HL-60/S4 (cell line): ENCODE data around the gene CTBP2.

Source experiments
- in situ Hi-C: fragments of 300-500 bp; cut with MboI; formaldehyde crosslinking; loops from 2 replicates; pipeline ENCODE4 v1.14.3; 2022; ENCODE audit warnings: low sequenced_read_pairs

Gene CTBP2

DNA sequence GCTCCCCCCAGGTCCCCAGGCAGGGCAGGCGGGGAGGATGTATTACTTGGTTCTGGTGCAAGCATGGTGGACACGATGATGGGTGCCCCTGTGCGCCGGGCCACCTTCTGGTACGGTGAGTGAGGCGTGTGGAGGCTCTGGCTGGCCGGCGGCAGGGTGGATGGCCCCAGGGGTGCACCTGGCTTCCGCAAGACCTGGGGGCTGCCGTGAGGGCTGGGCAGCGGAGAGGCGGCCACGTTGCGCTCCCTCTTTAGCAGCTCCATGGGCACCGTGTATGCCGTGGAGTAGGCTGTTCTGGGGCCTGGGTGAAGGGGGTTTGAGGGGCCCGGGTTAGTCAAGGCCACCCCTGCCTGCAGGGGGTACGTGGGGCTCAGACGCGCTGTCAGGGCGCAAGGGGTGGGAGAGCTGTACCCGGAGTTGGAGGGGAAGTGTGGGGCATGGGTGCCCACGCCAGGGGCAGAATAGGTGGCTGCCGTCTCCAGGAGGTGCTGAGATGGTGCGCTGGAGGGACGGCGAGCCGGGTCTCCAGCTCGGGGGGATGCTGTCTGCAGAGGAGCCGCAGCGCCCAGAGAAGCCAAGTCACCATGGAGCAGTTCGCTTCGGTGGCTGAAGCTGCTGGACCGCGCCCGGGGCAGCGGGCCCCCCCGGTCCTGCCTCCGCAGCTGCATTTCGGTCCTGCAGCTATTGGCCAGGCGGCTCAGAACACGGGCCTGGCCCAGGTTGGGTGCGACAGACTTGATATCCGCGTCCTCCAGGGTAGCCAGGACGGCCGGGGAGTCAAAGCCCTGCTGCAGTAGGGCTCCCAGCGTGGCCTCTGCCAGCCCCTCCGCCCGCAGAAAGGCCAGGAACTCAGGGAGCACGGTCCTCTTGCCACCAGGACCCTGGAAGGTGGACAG lies 134.1 kb downstream of the CTBP2 start:
- in situ Hi-C loops, result no loop called here

- in situ Hi-C loops, result no loop called here
Measured at GRCh38 chr10:125025341-125025740, 135.0 kb downstream of the CTBP2 start.

GRCh38 chr10:125024497-125025234 lies 135.7 kb downstream of the CTBP2 start:
- in situ Hi-C loops, result no loop called here

DNA sequence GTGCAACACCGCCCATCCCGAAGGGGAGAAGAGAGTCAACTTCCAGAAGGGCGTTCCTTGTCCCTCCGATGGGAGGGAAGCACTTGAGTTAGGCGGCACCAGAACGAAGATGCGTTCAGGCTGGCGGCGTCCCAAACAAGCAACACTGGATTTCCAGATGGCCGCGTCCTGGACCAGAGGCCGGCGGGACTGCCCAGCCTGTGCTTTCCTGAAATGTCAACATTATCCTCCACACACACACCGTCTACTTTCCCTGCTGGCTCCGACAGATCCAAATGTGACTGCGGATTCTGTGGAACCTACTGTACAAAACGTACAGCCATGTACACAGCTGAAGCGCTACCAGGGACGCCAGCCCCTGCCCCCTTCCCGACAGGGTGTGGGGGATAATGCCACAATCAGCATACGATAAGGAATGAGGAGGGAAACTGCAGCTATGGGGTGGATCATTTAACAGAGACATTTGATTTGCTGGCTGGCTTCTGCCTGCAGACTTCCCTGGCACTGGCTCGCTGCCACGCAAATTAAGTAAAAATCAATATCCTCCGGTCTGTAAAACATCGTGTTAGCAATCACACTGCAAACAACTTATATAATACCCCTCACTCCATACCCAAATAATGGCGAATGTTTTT lies 136.4 kb downstream of the CTBP2 start:
- in situ Hi-C loops, result no loop called here

GRCh38 chr10:125023255-125023654 lies 137.1 kb downstream of the CTBP2 start:
- in situ Hi-C loops, result no loop called here

DNA sequence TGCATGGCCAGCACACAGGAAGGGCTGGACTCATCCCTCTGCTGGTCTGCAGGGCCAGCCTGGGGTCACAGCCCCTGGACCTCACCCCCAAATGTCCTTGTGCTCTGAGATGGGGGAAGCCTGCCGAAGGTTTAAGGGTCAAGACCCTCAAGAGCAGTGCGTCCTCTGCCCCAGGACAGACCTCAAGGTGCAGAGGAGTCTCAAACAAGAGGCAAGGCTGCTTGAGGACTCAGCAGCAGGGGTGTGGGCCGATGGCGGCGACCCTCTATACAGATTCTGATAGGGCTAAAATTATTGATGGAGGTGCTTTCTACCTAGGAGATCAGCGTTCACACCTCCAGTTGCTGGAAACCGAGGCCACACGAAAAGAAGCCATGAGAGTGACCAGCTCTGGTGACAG lies 137.7 kb downstream of the CTBP2 start:
- in situ Hi-C loops, result no loop called here

GRCh38 chr10:125021686-125022344 lies 138.5 kb downstream of the CTBP2 start:
- in situ Hi-C loops, result no loop called here

- in situ Hi-C loops, result no loop called here
Measured at GRCh38 chr10:125020871-125021270, 139.5 kb downstream of the CTBP2 start.

DNA sequence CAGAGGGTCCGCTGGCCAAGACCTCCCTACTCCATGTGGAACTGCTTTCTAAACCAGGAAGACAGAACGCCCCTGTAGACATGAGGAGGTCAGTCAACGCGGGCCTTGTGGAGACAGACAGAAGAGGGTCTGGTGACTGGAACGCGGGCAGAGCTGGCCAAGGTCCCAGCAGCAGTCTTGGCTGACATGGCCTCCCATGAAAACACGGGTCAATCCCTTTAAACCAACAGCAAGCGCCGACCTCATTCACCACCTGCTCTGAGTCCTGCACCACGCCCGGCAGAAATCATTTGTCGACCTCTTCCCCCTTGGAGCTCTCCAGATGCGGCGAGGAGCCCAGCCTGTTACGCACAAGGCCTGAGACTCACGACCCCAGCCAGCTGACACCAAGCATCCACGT lies 140.0 kb downstream of the CTBP2 start:
- in situ Hi-C loops, result no loop called here

DNA sequence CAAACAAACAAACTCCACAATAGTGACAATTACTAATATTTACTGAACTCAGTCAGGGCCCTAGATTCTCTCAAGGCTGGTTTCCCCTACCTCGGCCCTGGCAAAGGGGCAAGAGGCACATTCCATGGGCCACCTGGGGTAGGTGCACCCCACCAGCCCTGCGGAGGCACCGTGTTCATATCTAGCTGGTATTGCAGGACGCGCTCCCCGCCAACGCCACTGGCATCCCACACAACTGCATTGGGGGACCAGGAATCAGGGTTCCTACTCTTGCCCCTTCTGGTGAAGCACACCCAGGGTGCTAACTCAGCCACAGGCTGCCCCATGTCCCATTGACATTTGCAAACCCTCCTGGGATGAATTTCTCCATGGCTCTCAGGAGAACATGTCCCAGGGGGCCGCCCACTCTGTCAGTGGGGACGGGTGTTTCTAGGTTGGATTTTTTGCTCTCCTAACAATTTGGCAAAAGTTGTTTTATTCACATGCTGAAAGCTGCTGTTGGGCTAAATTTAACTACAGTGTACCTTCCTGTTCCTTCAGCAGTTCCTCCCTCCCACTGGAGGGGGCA lies 141.7 kb downstream of the CTBP2 start:
- in situ Hi-C loops, result no loop called here

DNA sequence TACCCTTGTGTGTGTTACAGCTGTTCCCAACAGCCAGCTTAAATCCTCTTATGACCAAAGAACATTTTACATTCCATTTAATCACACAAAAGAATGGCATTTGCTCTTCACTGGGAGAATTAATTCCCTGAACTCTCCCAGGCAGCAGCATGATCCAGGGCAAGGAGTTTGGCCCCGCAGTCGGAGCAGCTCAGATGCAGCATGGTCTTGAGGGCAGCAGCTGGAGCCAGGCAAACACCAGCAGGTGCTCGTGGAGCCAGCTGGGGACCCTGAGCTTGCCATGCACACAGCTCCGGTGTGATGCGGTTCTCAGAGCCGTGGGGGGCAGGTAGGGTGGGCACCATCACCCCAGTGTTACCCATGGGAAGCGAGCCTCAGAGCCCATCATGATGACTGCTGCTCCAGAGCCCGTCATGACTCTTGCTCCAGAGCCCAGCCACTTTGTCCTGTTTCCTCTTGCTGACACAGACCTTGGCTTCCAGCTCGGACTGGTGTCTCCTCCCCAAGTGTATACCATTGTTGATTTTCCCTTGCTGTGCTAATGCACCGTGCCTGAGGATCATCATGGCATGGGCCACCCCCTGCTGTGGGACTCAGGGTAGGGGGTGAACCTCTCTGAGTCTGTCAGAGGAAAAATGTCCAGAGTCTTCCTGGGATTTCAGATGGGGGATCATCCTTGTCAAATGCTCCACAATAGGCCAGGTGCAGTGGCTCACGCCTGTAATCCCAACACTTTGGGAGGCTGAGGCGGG lies 142.6 kb downstream of the CTBP2 start:
- in situ Hi-C loops, result no loop called here

DNA sequence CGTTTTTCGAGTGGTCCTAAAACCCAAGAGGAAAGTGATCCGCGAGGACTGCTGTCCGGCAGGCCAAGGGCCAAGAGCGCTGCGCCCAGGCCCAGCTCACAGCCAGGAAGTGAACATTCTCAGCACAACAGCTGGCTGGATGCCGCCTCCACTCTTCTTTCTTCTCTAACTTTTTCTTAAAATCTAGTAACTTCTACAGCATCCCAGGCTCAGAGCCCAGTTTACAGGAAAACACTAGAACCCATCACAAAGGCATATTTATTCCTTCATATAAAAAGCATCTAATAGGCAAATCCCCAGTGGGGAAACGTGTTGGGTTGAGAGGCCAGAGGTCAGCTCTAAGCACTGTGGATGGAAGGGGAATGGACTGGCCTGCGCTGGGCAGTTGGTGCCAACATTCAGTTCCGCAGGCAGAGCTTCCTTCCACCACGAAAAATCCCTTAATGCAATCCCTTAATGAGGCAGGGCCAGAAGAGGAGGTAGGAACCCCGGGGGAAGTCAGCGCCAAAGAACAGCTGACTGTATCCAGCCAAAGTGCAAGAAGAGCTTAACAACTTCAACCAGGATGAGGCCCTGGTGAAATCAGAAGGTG lies 143.7 kb downstream of the CTBP2 start:
- in situ Hi-C loops, result no loop called here

DNA sequence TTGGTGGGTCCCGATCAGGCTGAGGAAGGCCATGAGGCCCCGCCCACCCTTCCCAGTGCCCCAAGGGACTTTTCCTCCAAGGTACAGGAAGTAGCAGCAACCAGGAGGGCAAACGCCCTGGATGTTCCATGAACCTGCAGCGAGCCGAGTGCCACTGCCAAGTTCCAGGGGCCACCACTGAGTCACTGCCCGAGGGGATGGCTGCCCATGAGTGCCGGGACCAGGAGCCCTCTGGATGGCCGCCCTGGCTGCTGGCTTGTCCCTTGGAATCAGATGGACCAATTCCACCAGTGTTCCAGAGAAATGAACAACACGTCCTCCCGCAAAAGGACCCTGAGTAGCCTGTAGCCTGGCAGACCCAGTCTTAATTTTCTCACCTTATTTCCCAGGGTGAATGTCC lies 144.2 kb downstream of the CTBP2 start:
- in situ Hi-C loops, result no loop called here

- in situ Hi-C loops, result no loop called here
Measured at GRCh38 chr10:125015356-125015944, 144.9 kb downstream of the CTBP2 start.

DNA sequence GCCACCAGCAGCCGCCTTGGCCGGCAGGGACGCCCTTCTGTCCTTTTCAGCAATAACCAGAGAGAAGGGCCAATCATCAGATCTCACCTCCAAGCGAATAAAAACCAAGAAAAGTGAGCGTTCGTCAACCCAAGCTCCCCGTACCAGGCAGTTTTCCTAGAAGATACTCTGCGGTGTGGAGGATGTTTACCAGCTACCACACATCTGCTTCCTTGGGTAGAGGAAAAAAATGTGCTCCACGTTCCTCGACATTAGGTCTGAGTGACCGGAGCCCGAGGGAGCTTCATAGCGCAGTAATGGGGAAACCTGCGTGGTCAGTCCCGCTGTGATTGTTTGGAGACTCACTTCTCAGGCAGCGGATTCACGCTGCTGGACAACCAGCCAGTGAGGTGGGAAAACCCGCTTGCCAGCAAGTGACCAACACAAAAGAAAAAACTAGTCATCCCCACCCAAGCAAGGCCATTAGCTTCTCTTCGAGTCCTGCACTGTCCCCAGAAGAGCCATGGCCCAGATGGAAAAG lies 145.5 kb downstream of the CTBP2 start:
- in situ Hi-C loops, result no loop called here

DNA sequence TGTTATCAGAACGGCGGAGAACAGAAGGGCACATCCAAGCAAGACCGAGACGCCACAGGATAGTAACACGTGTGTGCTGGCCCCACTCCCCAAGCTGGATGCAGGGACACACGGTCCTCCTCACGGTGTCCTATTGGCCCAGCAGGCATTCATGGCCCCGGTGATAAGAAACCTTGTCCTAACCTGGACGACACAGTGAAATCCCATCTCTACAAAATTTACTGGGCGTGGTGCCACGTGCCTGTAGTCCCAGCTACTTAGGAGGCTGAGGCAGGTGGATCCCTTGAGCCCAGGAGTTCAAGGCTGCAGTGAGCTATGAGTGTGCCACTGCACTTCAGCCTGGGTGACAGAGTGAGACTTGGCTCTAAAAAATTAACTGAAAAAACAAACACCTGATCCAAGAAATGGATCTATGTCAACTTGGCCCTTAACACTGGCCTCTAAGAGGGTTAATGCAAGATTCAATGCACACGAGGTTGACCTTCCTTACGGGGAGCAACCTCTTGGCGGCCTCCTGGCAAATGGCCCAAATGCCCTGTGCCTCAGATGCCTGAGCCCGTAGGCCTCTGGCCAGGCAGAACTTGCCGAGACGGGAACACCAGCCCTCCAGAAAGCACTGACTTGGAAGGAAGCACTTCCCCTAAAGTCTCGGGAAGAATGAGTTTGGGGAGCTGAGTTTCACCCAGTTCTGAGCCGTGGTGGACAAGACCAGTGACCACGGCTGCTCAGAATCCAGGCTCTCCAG lies 146.1 kb downstream of the CTBP2 start:
- in situ Hi-C loops, result no loop called here

GRCh38 chr10:125013529-125013872 lies 146.9 kb downstream of the CTBP2 start:
- in situ Hi-C loops, result no loop called here

- in situ Hi-C loops, result no loop called here
Measured at GRCh38 chr10:125012851-125013528, 147.4 kb downstream of the CTBP2 start.
